Melanocyte of skin (primary cell): Measurements from ENCODE around the gene SLC36A1. TPM values are rescaled to one million over a fixed set of nuclear protein-coding genes. Genes with fewer than 3 reads are reported as not detected.

Source experiments
- small RNA-seq, 2 donors: library from RNA; depleted of rRNA; stranded (forward); fragments of <200 nt; gene quantifications; one replicate each; pipeline ENCODE3, GENCODE V24; 2012
- total RNA-seq, 2 donors: library from RNA; depleted of rRNA; stranded (reverse); fragments of >200 nt; gene quantifications; 2 replicates each; pipeline ENCODE4 v1.2.3, GENCODE V29; 2012

The SLC36A1 gene
- total RNA-seq, result 10 to 100 TPM; 14.7 to 15.5 TPM

DNA sequence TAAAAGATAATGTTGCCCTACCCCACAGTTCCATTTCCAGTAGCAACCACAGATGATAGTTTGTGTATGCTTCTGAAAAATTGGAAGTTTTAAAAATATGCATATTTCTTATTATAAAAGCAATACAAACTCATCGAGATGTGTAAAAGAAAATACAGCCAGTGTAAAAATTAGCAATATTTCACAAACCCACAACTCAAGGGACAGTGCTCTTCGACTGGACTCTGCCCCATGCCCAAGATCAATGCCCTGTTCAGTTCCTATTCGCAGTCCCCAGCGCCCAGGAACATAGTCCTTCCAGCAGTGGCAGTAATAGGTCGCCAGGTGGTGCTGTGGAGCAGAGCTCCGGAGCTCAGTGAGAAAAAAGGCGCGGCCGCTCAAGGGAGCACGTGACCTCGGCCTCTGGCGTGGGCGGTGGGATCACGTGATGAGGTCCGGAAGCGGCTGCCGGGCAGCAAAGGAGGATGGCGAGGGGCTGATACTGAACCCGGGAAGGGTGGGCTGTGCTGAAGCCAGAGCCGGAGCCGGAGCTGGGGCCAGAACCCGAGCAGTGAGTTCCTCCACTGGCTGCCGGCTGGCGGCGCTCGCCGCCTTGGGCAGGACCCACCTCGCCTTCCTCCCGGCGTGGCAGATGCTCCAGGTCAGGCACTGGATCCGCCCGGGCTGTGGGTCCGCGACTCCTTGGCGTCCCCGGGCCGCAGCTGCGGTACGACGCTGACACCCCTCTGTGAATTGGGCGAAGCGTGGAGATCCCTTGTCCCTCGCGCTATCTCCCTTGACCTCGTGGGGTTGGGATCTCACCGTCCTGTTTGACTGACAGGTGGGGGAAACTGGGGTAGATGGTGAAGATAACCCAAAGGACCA is at the start of gene SLC36A1:
Gene SLC36A1, plus strand, starts transcription at position 430 of the 864 bp plus-strand sequence. CDS start 11,190 bp downstream, outside the sequence.

Small RNA genes lying within 50 kb of the gene (small RNA-seq; reads per million reads assigned to genes)
- 0 reads per million in 2 donors for gene MIR6499
- gene RNA5SP197, result 0 reads per million in 2 donors

Other genes with a start within 250 kb of the SLC36A1 start
- 1 to 10 TPM in 1 of 2 donors, under 1 TPM in 1; 0.67 to 1.0 TPM for gene CCDC69, start 223.5 kb upstream of the SLC36A1 start, total RNA-seq
- 100 to 1,000 TPM in 1 of 2 donors, 10 to 100 TPM in 1; 65.9 to 104 TPM for gene GM2A, start 194.4 kb upstream of the SLC36A1 start, total RNA-seq
- gene SLC36A3, start 143.8 kb upstream of the SLC36A1 start, total RNA-seq, result not detected
- gene SLC36A2, start 100.0 kb upstream of the SLC36A1 start, total RNA-seq, result not detected
- 1 to 10 TPM in 1 of 2 donors, under 1 TPM in 1; under 0.01 to 2.4 TPM for gene FAT2, start 143.7 kb downstream of the SLC36A1 start, total RNA-seq
- 100 to 1,000 TPM; 438 to 998 TPM for gene SPARC, start 239.3 kb downstream of the SLC36A1 start, total RNA-seq